C4-2B (cell line): ENCODE measurements around the gene RTN1.

ENCODE experiments used
- ZFX ChIP-seq: fragments of 450-650 bp; IDR thresholded peaks from 2 replicates; pipeline ENCODE4 v1.6.1; 2017
- TF ChIP-seq, protein P1 (sequence below): fragments of 450-650 bp; conservative IDR thresholded peaks from 2 replicates; pipeline ENCODE4 v1.5.1; 2017; ENCODE audit warnings: mild to moderate bottlenecking

DNA sequence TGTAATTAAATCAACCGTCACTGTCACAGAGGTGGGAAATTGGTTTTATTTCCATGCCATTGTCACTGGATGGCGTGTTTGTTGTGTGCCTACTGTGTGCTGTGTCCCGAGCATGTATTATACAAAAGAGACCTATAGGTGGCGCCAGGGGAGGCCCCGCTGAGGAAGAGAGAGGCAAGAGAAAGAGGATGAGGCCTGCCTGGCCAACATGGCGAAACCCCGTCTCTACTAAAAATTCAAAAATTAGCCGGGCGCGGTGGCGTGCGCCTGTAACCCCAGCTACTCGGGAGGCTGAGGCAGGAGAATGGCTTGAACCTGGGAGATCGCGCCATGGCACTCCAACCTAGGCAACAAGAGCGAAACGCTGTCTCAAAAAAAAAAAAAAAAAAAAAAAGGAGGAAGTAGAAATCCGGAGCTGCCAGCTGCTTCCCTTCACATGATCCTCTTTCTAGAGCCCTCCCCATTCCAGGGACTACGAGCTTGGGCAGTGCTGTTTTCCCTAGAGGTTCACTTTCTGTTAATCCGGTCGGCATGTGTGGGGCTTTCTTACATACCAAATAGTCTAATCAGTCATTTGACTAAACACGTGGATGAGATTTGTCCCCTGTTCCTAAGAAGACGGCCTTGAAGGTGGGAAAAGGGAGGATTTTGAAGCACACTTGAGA is 287.6 kb downstream of the RTN1 start:
- TF ChIP-seq, protein P1, sequence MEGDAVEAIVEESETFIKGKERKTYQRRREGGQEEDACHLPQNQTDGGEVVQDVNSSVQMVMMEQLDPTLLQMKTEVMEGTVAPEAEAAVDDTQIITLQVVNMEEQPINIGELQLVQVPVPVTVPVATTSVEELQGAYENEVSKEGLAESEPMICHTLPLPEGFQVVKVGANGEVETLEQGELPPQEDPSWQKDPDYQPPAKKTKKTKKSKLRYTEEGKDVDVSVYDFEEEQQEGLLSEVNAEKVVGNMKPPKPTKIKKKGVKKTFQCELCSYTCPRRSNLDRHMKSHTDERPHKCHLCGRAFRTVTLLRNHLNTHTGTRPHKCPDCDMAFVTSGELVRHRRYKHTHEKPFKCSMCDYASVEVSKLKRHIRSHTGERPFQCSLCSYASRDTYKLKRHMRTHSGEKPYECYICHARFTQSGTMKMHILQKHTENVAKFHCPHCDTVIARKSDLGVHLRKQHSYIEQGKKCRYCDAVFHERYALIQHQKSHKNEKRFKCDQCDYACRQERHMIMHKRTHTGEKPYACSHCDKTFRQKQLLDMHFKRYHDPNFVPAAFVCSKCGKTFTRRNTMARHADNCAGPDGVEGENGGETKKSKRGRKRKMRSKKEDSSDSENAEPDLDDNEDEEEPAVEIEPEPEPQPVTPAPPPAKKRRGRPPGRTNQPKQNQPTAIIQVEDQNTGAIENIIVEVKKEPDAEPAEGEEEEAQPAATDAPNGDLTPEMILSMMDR = peak; percentile 22
- TF ChIP-seq ZFX = no peak
